HG03095 (cell line): ENCODE data around the gene SLC51B.
"Not testable (repeated sequence)": the region's sequence is repeated elsewhere in the genome, so short reads cannot be mapped to it uniquely, and the experiment has no call there.

Experiments
- ATAC-seq: cut with Tn5 transposase; IDR thresholded peaks from one replicate; pipeline ENCODE4 v1.9.1; 2021; ENCODE audit warnings: moderate library complexity; ENCODE audit not compliant: unreplicated experiment

Gene SLC51B

DNA sequence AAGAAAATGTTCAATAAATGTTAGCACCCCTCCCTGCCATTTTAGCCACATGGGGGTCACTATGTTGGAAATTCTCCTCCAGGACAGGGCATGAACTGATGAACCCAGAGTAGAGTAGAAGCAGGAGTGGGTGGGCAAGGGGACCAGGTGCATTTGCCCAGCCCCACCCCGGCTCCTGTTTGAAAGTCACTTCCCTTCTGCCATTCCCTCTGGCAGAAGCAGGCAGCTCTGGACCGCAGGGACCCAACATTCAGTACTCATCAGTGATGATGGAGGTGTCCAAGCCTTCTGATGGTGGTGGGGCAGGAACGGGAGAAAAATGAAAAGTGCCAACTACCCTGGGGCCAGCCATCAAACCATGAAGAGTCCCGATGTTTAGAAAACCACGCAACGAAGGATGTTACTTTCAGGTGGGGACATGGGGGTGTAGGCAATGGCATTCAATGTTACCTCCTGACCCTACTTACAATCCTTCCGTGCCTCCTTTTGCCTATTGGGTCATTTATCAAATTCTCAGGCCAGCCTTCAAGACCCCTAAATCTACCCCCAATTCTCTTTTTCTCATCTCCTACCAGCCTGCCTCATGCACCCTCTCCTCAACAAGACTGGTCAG lies 52.6 kb downstream of the SLC51B start:
- no peak for ATAC-seq

DNA sequence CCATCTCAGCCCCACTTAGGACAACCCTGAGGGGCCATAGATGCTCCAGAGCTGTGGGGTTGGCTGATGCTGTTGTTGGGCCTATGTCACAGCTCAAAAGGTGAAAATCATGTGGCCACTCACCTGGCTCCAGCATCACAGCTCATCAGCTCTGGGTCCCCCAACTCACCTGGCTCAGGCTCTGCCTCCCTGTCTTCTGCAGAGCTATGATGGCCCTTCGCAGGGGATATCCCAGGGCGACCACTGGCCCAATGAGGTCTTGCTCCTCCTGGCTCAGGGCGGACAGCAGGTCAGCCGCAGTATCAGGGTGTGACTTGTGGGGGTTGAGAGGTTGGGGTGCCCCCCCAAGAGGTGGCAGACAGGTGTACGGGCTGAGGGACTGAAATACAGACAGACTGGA lies 54.1 kb downstream of the SLC51B start:
- no peak for ATAC-seq

- not testable (repeated sequence) for ATAC-seq
Measured at GRCh38 chr15:65099801-65100200, 54.6 kb downstream of the SLC51B start.

DNA sequence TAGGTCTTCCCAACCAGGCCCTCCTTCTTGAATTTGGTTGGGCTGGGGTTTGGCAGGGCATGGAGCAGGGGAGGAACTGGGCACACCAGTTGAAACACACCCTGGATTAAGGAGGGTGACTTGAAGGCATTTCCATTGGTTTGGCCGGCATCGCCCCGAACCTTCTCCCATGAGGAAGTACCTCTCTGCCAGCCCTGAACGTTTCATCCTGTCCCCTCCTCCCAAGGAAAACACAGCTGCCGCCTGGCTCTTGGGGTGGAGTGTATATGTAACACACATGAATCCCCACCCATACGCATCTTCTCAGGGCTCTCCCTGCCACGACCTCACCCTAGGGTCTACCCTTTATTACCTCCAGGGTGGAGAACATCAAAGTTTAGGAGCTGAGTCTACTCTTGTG lies 55.3 kb downstream of the SLC51B start:
- no peak for ATAC-seq

GRCh38 chr15:65101411-65101890 lies 56.3 kb downstream of the SLC51B start:
- no peak for ATAC-seq

GRCh38 chr15:65101891-65102708 lies 56.9 kb downstream of the SLC51B start:
- ATAC-seq: no peak

GRCh38 chr15:65102912-65103311 lies 57.7 kb downstream of the SLC51B start:
- no peak for ATAC-seq
